ENCODE results near the gene TP53BP1. TPM values are rescaled to one million over a fixed set of nuclear protein-coding genes. Genes with fewer than 3 reads are reported as not detected.
A peak's percentile ranks its signal among the peaks of the same experiment; 100 is the strongest.

The TP53BP1 gene
- total and polyA plus RNA-seq, 2 of the 13 experiments (the other 11 are each of a cell fraction or from before 2014, with no cell fraction given), result 17.1 to 17.4 TPM

- TF ChIP-seq ZBTB49 (CRISPR knock-in tag; IDR thresholded peaks at IDR 0.05; ENCODE audit: borderline replicate concordance) (no peak), ZUFSP (CRISPR knock-in tag; IDR thresholded peaks at IDR 0.05; ENCODE audit: borderline replicate concordance) (no peak), GRHL1 (CRISPR knock-in tag; conservative IDR thresholded peaks at IDR 0.05) (no peak), ATF6 (CRISPR knock-in tag; conservative IDR thresholded peaks at IDR 0.05) (no peak), ERF (CRISPR knock-in tag; IDR thresholded peaks at IDR 0.05) (peak; percentile 44; the same call in 1 of the 2 replicates), ZNF329 (CRISPR knock-in tag; IDR thresholded peaks at IDR 0.05; ENCODE audit: low read depth) (no peak), ZNF839 (CRISPR knock-in tag; IDR thresholded peaks at IDR 0.05; ENCODE audit: borderline replicate concordance) (no peak), SRY (CRISPR knock-in tag; IDR thresholded peaks at IDR 0.05) (no peak), TFAP4 (IDR thresholded peaks at IDR 0.05; ENCODE audit: borderline replicate concordance, low read depth) (0 out of 2 replicates have a peak, but pooled peaks have one; percentile 22), EZH2 (conservative IDR thresholded peaks at IDR 0.05; ENCODE audit: low read depth, low read length) (no peak), DMAP1 (CRISPR knock-in tag; IDR thresholded peaks at IDR 0.05) (peak; percentile 68; the same call in 1 of the 2 replicates), MTA3 (CRISPR knock-in tag; IDR thresholded peaks at IDR 0.05) (no peak), ZNF576 (CRISPR knock-in tag; IDR thresholded peaks at IDR 0.05) (no peak), ZNF383 (CRISPR knock-in tag; IDR thresholded peaks at IDR 0.05; ENCODE audit: borderline replicate concordance) (no peak), PBX2 (CRISPR knock-in tag; IDR thresholded peaks at IDR 0.05) (peak; percentile 98)
These were observed at the start of gene TP53BP1 (continued) for GRCh38 chr15:43492673-43493601.

Measured in HepG2 (cell line).